Keratinocyte (primary cell): ENCODE results near the gene RAD21L1.

Experiments
- CTCF ChIP-seq, 3 experiments: IDR thresholded peaks in 1 of 3; conservative IDR thresholded peaks in 1 of 3; optimal IDR thresholded peaks in 1 of 3; 2 replicates in 2 of 3; 3 replicates in 1 of 3; pipeline versions ENCODE3 to v1.5.1; 2011; ENCODE audit warnings: low read length in 3 of 3, mild to moderate bottlenecking in 3 of 3, moderate library complexity in 2 of 3, control low read depth in 1 of 3, inconsistent platforms in 1 of 3; ENCODE audit not compliant: insufficient read depth in 2 of 3; ENCODE audit errors: extremely low read depth in 1 of 3
- EZH2 ChIP-seq: IDR thresholded peaks from one replicate; pipeline ENCODE4 v1.6.1; 2012; ENCODE audit warnings: inconsistent platforms, mild to moderate bottlenecking, low read length, moderate library complexity

DNA sequence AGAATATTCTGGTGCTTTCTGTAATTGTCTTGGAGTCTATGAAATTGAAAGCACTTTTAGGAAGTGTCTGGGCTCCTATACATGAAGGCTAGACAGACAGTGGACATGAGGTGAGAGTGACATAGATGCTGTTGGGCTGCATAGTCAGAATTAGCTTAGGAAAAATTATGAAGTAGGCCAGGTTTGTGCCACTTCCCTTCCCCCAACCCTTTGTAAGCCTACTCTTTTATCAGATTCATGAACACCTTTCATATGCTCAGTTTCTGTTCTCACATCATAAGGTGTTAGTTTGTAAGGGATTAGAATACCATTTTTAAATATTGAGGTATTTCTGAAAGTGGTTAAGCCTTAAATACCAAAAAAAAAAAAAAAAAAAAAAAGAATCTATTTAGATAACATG, 21.8 kb downstream of the RAD21L1 start:
- TF ChIP-seq CTCF (optimal IDR thresholded peaks at IDR 0.05 in 1 of 3, IDR thresholded peaks at IDR 0.05 in 1 of 3, conservative IDR thresholded peaks at IDR 0.05 in 1 of 3; ENCODE audit: extremely low read depth in 1 of 3, insufficient read depth in 2 of 3, low read length in 3 of 3) (no peak), EZH2 (no peak)
